GM20000 (cell line): ENCODE data around the gene SBF2.
"Not testable (repeated sequence)": the region's sequence is repeated elsewhere in the genome, so short reads cannot be mapped to it uniquely, and the experiment has no call there.

Experiments
- DNase-seq: peaks from one replicate; pipeline ENCODE4 v3.0.0; 2012; ENCODE audit warnings: low spot score
- TF ChIP-seq, protein P1 (sequence below): IDR thresholded peaks from 2 replicates; pipeline ENCODE4 v1.5.1; 2012; ENCODE audit warnings: mild to moderate bottlenecking, control low read depth; ENCODE audit errors: extremely low read depth, missing control alignments

The SBF2 gene

GRCh38 chr11:10247011-10247410, 47.0 kb downstream of the SBF2 start:
- TF ChIP-seq, protein P1, sequence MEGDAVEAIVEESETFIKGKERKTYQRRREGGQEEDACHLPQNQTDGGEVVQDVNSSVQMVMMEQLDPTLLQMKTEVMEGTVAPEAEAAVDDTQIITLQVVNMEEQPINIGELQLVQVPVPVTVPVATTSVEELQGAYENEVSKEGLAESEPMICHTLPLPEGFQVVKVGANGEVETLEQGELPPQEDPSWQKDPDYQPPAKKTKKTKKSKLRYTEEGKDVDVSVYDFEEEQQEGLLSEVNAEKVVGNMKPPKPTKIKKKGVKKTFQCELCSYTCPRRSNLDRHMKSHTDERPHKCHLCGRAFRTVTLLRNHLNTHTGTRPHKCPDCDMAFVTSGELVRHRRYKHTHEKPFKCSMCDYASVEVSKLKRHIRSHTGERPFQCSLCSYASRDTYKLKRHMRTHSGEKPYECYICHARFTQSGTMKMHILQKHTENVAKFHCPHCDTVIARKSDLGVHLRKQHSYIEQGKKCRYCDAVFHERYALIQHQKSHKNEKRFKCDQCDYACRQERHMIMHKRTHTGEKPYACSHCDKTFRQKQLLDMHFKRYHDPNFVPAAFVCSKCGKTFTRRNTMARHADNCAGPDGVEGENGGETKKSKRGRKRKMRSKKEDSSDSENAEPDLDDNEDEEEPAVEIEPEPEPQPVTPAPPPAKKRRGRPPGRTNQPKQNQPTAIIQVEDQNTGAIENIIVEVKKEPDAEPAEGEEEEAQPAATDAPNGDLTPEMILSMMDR: no peak
- no peak for DNase-seq

DNA sequence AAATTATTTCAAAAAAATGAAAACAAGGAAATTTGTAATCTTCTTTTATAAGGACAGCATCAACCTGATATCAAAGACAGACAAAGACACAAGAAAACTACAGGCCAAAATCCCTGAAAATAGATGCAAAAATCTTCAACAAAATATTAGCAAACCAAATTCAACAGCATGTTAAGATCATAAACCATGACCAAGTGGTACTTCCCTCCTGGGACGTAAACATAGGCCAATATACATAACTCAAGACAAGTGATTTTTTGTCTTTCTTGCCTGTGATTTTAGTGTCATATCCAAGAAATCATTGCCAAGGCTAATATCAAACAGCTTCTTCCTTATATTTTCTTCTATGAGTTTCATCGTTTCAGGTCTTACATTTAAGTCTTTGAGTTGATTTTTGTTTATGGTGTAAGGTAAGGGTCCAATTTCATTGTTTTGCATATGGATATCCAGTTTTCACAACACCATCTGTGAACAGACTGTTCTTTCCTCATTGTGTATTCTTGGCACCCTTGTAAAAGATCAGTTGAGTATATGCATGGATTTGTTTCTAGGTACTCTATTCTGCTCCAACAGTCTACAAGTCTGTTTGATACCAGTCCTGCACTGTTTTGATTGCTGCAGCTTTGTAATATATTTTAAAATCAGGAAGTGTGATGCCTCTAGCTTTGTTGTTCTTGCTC, 50.0 kb downstream of the SBF2 start:
- DNase-seq: no peak
- TF ChIP-seq, protein P1: no peak

GRCh38 chr11:10236840-10237239, 57.2 kb downstream of the SBF2 start:
- TF ChIP-seq, protein P1: no peak

DNA sequence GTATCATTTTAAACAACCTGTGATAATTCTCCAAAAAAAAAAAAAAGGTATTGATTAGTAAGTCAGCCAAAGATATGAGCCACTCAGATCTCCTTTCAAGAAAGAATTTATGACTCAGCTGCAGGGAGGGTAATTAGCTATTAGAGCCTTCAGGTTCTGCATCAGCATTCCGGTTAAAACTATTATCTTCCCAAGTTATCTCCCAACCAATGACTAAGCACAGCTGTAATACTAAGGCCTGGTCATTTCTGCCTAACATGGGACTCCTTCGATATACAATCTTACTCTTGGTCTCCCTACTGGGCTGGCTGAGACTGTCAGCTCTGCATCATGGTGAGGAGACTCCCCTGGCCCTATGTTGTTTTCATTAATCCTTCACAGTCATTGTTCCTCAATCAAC, 60.4 kb downstream of the SBF2 start:
- no peak for DNase-seq
- TF ChIP-seq, protein P1: no peak

More at GRCh38 chr11:10236840-10237239, 57.2 kb downstream of the SBF2 start:
- DNase-seq: no peak

DNA sequence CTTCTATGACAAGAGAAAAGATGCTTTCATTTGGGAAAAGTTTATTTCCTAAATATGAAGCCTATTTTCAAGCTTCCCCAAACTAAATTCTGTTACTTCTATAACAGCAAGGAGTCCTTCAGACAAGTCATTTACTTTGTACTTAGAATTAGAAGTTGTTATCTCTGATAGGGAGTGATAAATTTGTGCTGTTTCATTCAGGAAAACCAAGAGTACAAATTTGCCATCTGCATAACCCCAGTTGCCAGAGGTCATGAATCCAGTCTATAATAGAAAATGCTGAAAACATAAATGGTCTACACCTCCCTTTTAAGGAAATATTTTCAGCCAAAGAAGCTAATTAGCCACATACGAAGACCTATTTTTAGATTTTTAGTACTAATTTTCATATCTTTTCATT, 61.3 kb downstream of the SBF2 start:
- DNase-seq: no peak
- TF ChIP-seq, protein P1: no peak

- DNase-seq: not testable (repeated sequence)
Measured at GRCh38 chr11:10231803-10232202, 62.2 kb downstream of the SBF2 start.

DNA sequence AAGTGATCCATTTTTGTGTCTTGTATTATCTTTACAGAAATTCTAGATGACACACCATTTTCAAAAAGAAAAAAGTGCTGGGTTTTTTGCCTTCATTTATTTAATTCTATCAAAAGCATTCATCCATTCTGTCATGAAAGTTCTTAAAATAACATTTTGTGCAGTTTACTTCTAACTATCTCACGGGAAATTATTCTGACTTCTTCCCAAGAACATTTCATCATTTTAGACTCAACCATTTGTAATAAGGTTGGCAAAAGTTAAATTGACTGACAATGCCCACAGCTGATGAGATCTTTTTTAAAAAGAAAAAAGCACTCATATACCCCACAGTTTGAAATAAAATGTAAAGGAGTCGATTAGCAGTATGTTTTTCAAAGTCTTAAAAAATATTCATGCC, 68.5 kb downstream of the SBF2 start:
- TF ChIP-seq, protein P1: no peak
- DNase-seq: no peak

GRCh38 chr11:10222399-10222798, 71.6 kb downstream of the SBF2 start:
- TF ChIP-seq, protein P1: no peak
- no peak for DNase-seq
